HEK293 (cell line): ENCODE measurements around the gene SKI.

Experiments
- CTCF ChIA-PET: fragments of 350-600 bp; formaldehyde crosslinking; extraction: SDS; loops from one replicate; lab custom pipeline; 2021; ENCODE audit warnings: antibody characterized with exemption; lab: Yijun Ruan, JAX
- POLR2A ChIA-PET: fragments of 300-600 bp; formaldehyde crosslinking; extraction: SDS; loops from one replicate; lab custom pipeline; 2020; ENCODE audit warnings: antibody characterized with exemption, inconsistent platforms; lab: Yijun Ruan, JAX
- H3K27ac ChIP-seq: fragments of 200-500 bp; sonication (Bioruptor generic); 2 replicates; pipeline ENCODE4 v1.5.1; 2014; ENCODE audit warnings: low read depth, low read length, control low read depth, inconsistent platforms; ENCODE audit errors: extremely low read depth
- H3K36me3 ChIP-seq, 2 experiments: fragments of 200-500 bp in 1 of 2; sonication (Bioruptor generic) in 1 of 2; 1 replicate in 1 of 2; 2 replicates in 1 of 2; pipeline ENCODE4 v1.5.1; 2014 to 2017; ENCODE audit warnings: inconsistent platforms in 2 of 2, low read length in 2 of 2; ENCODE audit not compliant: control insufficient read depth in 2 of 2, insufficient read depth in 1 of 2
- H3K4me1 ChIP-seq: fragments of 200-500 bp; sonication (Bioruptor generic); 2 replicates; pipeline ENCODE4 v1.5.1; 2014; ENCODE audit warnings: mild to moderate bottlenecking, low read length, inconsistent platforms; ENCODE audit not compliant: control insufficient read depth, insufficient read depth
- H3K4me3 ChIP-seq: 2 replicates; pipeline ENCODE4 v1.5.1; 2011; ENCODE audit warnings: low read depth, mild to moderate bottlenecking, control low read depth, low read length, moderate library complexity
- H3K9me3 ChIP-seq: fragments of 200-500 bp; sonication (Bioruptor generic); 2 replicates; pipeline ENCODE4 v1.5.1; 2014; ENCODE audit warnings: low read depth, low read length, inconsistent platforms; ENCODE audit not compliant: control insufficient read depth, insufficient read depth
- GLIS1 ChIP-seq: fragments of 450-650 bp; formaldehyde crosslinking; IDR thresholded peaks from 2 replicates; pipeline ENCODE4 v1.5.1; 2016; ENCODE audit warnings: missing biosample characterization, missing genetic modification characterization
- GLIS2 ChIP-seq: fragments of 450-650 bp; formaldehyde crosslinking; IDR thresholded peaks from 2 replicates; pipeline ENCODE4 v1.5.1; 2016; ENCODE audit warnings: missing biosample characterization, missing genetic modification characterization
- KLF1 ChIP-seq: fragments of 450-650 bp; formaldehyde crosslinking; IDR thresholded peaks from 2 replicates; pipeline ENCODE4 v1.5.1; 2016; ENCODE audit warnings: missing biosample characterization, missing genetic modification characterization
- PRDM2 ChIP-seq: fragments of 450-650 bp; formaldehyde crosslinking; IDR thresholded peaks from 2 replicates; pipeline ENCODE4 v1.5.1; 2016; ENCODE audit warnings: missing biosample characterization, missing genetic modification characterization, borderline replicate concordance
- YY1 ChIP-seq: fragments of 450-650 bp; formaldehyde crosslinking; IDR thresholded peaks from 2 replicates; pipeline ENCODE4 v1.5.1; 2018; ENCODE audit warnings: missing biosample characterization, missing genetic modification characterization
- ZBTB11 ChIP-seq: fragments of 450-650 bp; formaldehyde crosslinking; conservative IDR thresholded peaks from 2 replicates; pipeline ENCODE4 v1.5.1; 2016; ENCODE audit warnings: low read depth, missing biosample characterization, missing genetic modification characterization
- ZBTB8A ChIP-seq: fragments of 450-650 bp; formaldehyde crosslinking; IDR thresholded peaks from 2 replicates; pipeline ENCODE4 v1.5.1; 2016; ENCODE audit warnings: missing biosample characterization, missing genetic modification characterization
- ZIC2 ChIP-seq: fragments of 450-650 bp; formaldehyde crosslinking; IDR thresholded peaks from 2 replicates; pipeline ENCODE4 v1.5.1; 2016; ENCODE audit warnings: missing biosample characterization, missing genetic modification characterization
- ZNF10 ChIP-seq: fragments of 450-650 bp; formaldehyde crosslinking; IDR thresholded peaks from 2 replicates; pipeline ENCODE4 v1.5.1; 2017; ENCODE audit warnings: missing biosample characterization, missing genetic modification characterization
- ZNF211 ChIP-seq: fragments of 450-650 bp; formaldehyde crosslinking; IDR thresholded peaks from 2 replicates; pipeline ENCODE4 v1.5.1; 2016; ENCODE audit warnings: low read depth, missing biosample characterization, missing genetic modification characterization
- ZNF274 ChIP-seq, 2 experiments: fragments of 200-500 bp in 1 of 2; fragments of 450-650 bp in 1 of 2; sonication (Bioruptor generic) in 1 of 2; formaldehyde crosslinking in 1 of 2; IDR thresholded peaks; 2 replicates each; pipeline versions ENCODE4 v1.5.1 to v1.6.1; 2014 to 2016; ENCODE audit warnings: borderline replicate concordance in 1 of 2, inconsistent platforms in 1 of 2, low read length in 1 of 2, missing biosample characterization in 1 of 2, missing genetic modification characterization in 1 of 2
- ZNF354C ChIP-seq: fragments of 450-650 bp; formaldehyde crosslinking; IDR thresholded peaks from 2 replicates; pipeline ENCODE4 v1.5.1; 2016; ENCODE audit warnings: missing biosample characterization, missing genetic modification characterization, low read depth, borderline replicate concordance
- ZNF394 ChIP-seq: fragments of 450-650 bp; formaldehyde crosslinking; IDR thresholded peaks from 2 replicates; pipeline ENCODE4 v1.5.1; 2016; ENCODE audit warnings: missing biosample characterization, missing genetic modification characterization, mild to moderate bottlenecking, moderate library complexity, borderline replicate concordance
- ZNF416 ChIP-seq: fragments of 450-650 bp; formaldehyde crosslinking; IDR thresholded peaks from 2 replicates; pipeline ENCODE4 v1.5.1; 2016; ENCODE audit warnings: missing biosample characterization, missing genetic modification characterization
- ZNF510 ChIP-seq: fragments of 450-650 bp; formaldehyde crosslinking; IDR thresholded peaks from 2 replicates; pipeline ENCODE4 v1.5.1; 2018; ENCODE audit warnings: mild to moderate bottlenecking, missing genetic modification characterization, missing biosample characterization; ENCODE audit not compliant: insufficient replicate concordance
- ZNF548 ChIP-seq: fragments of 450-650 bp; formaldehyde crosslinking; IDR thresholded peaks from 2 replicates; pipeline ENCODE4 v1.5.1; 2016; ENCODE audit warnings: missing biosample characterization, missing genetic modification characterization
- ZNF555 ChIP-seq: fragments of 450-650 bp; formaldehyde crosslinking; conservative IDR thresholded peaks from 2 replicates; pipeline ENCODE4 v1.5.1; 2017; ENCODE audit warnings: missing biosample characterization, mild to moderate bottlenecking, missing genetic modification characterization, inconsistent platforms
- ZNF585B ChIP-seq: fragments of 450-650 bp; formaldehyde crosslinking; IDR thresholded peaks from 2 replicates; pipeline ENCODE4 v1.5.1; 2016; ENCODE audit warnings: missing biosample characterization, missing genetic modification characterization
- ZNF623 ChIP-seq: fragments of 450-650 bp; formaldehyde crosslinking; IDR thresholded peaks from 2 replicates; pipeline ENCODE4 v1.5.1; 2016; ENCODE audit warnings: missing biosample characterization, missing genetic modification characterization
- ZNF776 ChIP-seq: fragments of 450-650 bp; formaldehyde crosslinking; IDR thresholded peaks from 2 replicates; pipeline ENCODE4 v1.5.0; 2017; ENCODE audit warnings: missing biosample characterization, missing genetic modification characterization, borderline replicate concordance
- ZNF785 ChIP-seq: fragments of 450-650 bp; formaldehyde crosslinking; IDR thresholded peaks from 2 replicates; pipeline ENCODE4 v1.5.1; 2016; ENCODE audit warnings: missing biosample characterization, missing genetic modification characterization
- TF ChIP-seq, protein P1 (sequence below): fragments of 450-650 bp; formaldehyde crosslinking; IDR thresholded peaks from 2 replicates; pipeline ENCODE4 v1.5.1; 2016; ENCODE audit warnings: missing biosample characterization, missing genetic modification characterization, borderline replicate concordance

The SKI gene

DNA sequence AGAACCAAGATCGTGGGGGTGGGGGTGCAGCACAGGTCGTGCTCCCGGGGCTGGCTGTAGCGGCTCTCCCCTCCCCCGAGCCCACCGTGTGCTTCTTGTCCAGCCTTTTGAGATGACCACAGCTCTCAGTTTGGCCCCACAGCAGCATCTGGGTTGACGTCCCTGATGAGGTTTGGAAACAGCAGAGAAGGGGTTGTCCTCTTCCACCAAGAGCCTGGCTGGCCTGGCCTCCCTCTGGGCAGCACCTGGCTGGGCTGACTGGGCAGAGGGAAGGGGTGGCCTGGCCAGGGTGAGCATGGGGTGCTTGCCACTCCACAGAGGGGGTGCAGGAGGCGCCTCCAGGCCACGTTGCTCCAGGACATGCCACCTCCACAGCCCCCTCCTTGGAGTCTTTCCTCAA, 61.5 kb downstream of the SKI start:
- peaks cover 17% of the 10 kb centered on the region for H3K4me1 ChIP-seq
- H3K4me3 ChIP-seq, result no peak overlapping the region
- H3K36me3 ChIP-seq, result peaks cover 0 to 19% of the 10 kb centered on the region in 2 experiments; a peak in 1 of 3 replicates
- TF ChIP-seq ZIC2 (tag by site-specific recombination) (no peak), ZNF785 (tag by site-specific recombination) (no peak), PRDM2 (no peak), ZNF10 (peak; percentile 93)
- no peaks in the 10 kb centered on the region for H3K9me3 ChIP-seq
- ChIA-PET POLR2A (interaction anchor here (0.5 kb wide), 1 partner anchor 65 kb away, joined by 3 read pairs; no protein-coding TSS in a partner anchor), CTCF (no interaction called here)
- H3K27ac ChIP-seq, result no peak overlapping the region; the same call in 1 of the 2 replicates

DNA sequence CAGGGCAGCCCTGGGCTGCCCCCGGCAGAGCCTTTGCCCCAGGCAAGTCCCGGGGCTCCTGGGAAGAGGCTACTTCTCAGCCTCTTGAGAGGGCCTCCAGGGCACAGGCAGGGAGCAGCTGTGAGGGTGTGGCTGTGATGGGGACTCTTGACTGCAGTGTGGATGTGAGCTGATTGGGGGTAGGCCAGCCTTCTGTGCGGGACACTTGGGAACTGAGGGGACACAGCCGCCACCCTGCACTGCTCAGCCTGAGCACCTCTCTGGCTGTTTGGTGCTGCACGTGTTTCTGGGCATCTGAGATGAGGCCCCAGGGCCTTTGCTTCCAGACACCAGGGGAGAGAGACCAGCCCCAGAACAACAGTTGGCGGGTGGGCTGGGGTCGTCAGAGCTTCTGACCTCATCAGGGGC, 62.1 kb downstream of the SKI start:
- peaks cover 0 to 23% of the 10 kb centered on the region in 2 experiments; a peak in 1 of 3 replicates for H3K36me3 ChIP-seq
- no peaks in the 10 kb centered on the region for H3K9me3 ChIP-seq
- peaks cover 17% of the 10 kb centered on the region for H3K4me1 ChIP-seq
- ChIA-PET CTCF (no interaction called here), POLR2A (no interaction called here)
- H3K27ac ChIP-seq, result no peak overlapping the region; the same call in 1 of the 2 replicates
- no peak for TF ChIP-seq ZNF776
- TF ChIP-seq GLIS1, result no peak
- no peak for TF ChIP-seq ZNF211
- TF ChIP-seq ZNF510, result no peak
- peak; percentile 52; the same call in 1 of the 2 replicates for TF ChIP-seq KLF1
- TF ChIP-seq ZNF394 (tag by site-specific recombination), result peak; percentile 42; the same call in 1 of the 2 replicates
- TF ChIP-seq ZNF416, result no peak
- TF ChIP-seq YY1, result no peak
- TF ChIP-seq ZBTB11 (tag by site-specific recombination), result no peak
- TF ChIP-seq ZNF548 (tag by site-specific recombination), result no peak
- peak; percentile 21; the same call in 1 of the 2 replicates for TF ChIP-seq GLIS2 (tag by site-specific recombination)
- TF ChIP-seq ZNF354C, result no peak
- peak; percentile 12; the same call in 1 of the 2 replicates for TF ChIP-seq ZIC2 (tag by site-specific recombination)
- TF ChIP-seq ZNF585B, result no peak
- TF ChIP-seq, protein P1, sequence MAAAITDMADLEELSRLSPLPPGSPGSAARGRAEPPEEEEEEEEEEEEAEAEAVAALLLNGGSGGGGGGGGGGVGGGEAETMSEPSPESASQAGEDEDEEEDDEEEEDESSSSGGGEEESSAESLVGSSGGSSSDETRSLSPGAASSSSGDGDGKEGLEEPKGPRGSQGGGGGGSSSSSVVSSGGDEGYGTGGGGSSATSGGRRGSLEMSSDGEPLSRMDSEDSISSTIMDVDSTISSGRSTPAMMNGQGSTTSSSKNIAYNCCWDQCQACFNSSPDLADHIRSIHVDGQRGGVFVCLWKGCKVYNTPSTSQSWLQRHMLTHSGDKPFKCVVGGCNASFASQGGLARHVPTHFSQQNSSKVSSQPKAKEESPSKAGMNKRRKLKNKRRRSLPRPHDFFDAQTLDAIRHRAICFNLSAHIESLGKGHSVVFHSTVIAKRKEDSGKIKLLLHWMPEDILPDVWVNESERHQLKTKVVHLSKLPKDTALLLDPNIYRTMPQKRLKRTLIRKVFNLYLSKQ (tag by site-specific recombination), result no peak
- no peak for TF ChIP-seq ZNF274 (IDR thresholded peaks at IDR 0.05; ENCODE audit: low read length)
- TF ChIP-seq ZNF274 (tag by site-specific recombination; IDR thresholded peaks at IDR 0.05; ENCODE audit: borderline replicate concordance), result no peak
- peak; percentile 59; the same call in 1 of the 2 replicates for TF ChIP-seq ZNF623 (tag by site-specific recombination)
- peak; percentile 52 for TF ChIP-seq ZBTB8A
- no peak for TF ChIP-seq ZNF555 (tag by site-specific recombination)
- H3K4me3 ChIP-seq, result no peak overlapping the region
